Gastroesophageal sphincter (tissue), 4 donors: ENCODE measurements around the gene RILPL2. TPM values are rescaled to one million over a fixed set of nuclear protein-coding genes. Genes with fewer than 3 reads are reported as not detected.
"Not testable (repeated sequence)": the region's sequence is repeated elsewhere in the genome, so short reads cannot be mapped to it uniquely, and the experiment has no call there.

ENCODE experiments used
- ATAC-seq: fragments of 150-250 bp; one replicate; pipeline ENCODE4 v1.9.1; 2016; ENCODE audit warnings: mild to moderate bottlenecking, moderate library complexity
- H3K27ac ChIP-seq, 4 donors: fragments of 200-600 bp; sonication (generic) in 3 of 4; 1 replicate in 3 of 4; 2 replicates in 1 of 4; pipeline ENCODE4 v1.5.1; 2016 to 2019
- H3K27me3 ChIP-seq: fragments of 200-600 bp; sonication (generic); one replicate; pipeline ENCODE4 v1.5.1; 2019
- H3K36me3 ChIP-seq, 2 donors: fragments of 200-600 bp; sonication (generic); one replicate each; pipeline ENCODE4 v1.5.1; 2019; ENCODE audit warnings: control low read depth in 1 of 2
- H3K4me1 ChIP-seq, 3 donors: fragments of 200-600 bp; sonication (generic); 1 replicate in 2 of 3; 2 replicates in 1 of 3; pipeline ENCODE4 v1.5.1; 2016 to 2019; ENCODE audit warnings: control low read depth in 2 of 3
- H3K4me3 ChIP-seq, 2 donors: fragments of 200-600 bp; sonication (generic); one replicate each; pipeline ENCODE4 v1.5.1; 2019; ENCODE audit warnings: mild to moderate bottlenecking in 1 of 2, moderate library complexity in 1 of 2
- H3K9me3 ChIP-seq, 3 donors: fragments of 200-600 bp; sonication (generic); one replicate each; pipeline ENCODE4 v1.5.1; 2017 to 2019; ENCODE audit warnings: control low read depth in 2 of 3
- EP300 ChIP-seq: sonication (generic); formaldehyde crosslinking; IDR thresholded peaks from one replicate; pipeline ENCODE4 v1.6.1; 2017; ENCODE audit warnings: antibody characterized with exemption, mild to moderate bottlenecking
- POLR2A ChIP-seq, 2 donors: fragments of 450-650 bp; IDR thresholded peaks; one replicate each; pipeline ENCODE4 v1.6.1; 2017; ENCODE audit warnings: antibody characterized with exemption in 2 of 2, mild to moderate bottlenecking in 2 of 2, moderate library complexity in 1 of 2
- POLR2AphosphoS5 ChIP-seq: sonication (generic); formaldehyde crosslinking; IDR thresholded peaks from one replicate; pipeline ENCODE4 v1.6.1; 2017; ENCODE audit warnings: antibody characterized with exemption
- WGBS, 2 donors: methylation state at CpG; one replicate each; pipeline ENCODE4 v1.1.5; 2018; ENCODE audit warnings: low coverage in 1 of 2; 5-methylcytosine and 5-hydroxymethylcytosine counted together
- total RNA-seq, 4 donors: library from RNA; depleted of rRNA; stranded (reverse); fragments of >200 nt; gene quantifications; one replicate each; pipeline ENCODE4 v1.1.0, GENCODE V29; 2016
- TF ChIP-seq, protein P1 (sequence below), 4 experiments: fragments of 200-600 bp in 2 of 4; fragments of 450-650 bp in 2 of 4; sonication (generic) in 1 of 4; IDR thresholded peaks; one replicate each; pipeline ENCODE4 v1.5.1; 2017 to 2019; ENCODE audit warnings: antibody characterized with exemption in 4 of 4, mild to moderate bottlenecking in 2 of 4, moderate library complexity in 2 of 4

RILPL2 gene
- total RNA-seq, 4 donors from 2014 or later, result 6.2 to 9.2 (median 7.9) TPM

GRCh38 chr12:123388177-123388950 lies 48.1 kb downstream of the RILPL2 start:
- peak; percentile 75 for ATAC-seq
- Histone ChIP-seq H3K4me1 (peaks cover 0 to 66% (median 32%) of the 10 kb centered on the region in 3 donors), H3K4me3 (peak overlapping the region; percentile 34 to 71), H3K27me3 (no peaks in the 10 kb centered on the region), H3K9me3 (no peaks in the 10 kb centered on the region), H3K27ac (peak overlapping the region; percentile 84 to 95 (median 93)), H3K36me3 (peaks cover 0 to 28% of the 10 kb centered on the region in 2 donors)
- WGBS, 2 donors, result 0% methylated on average over 4 of the region's 52 CpGs; no CpG with 5 or more reads in 1 of the 2 donors
- TF ChIP-seq POLR2AphosphoS5 (peak; percentile 19), EP300 (no peak)
- TF ChIP-seq, protein P1, sequence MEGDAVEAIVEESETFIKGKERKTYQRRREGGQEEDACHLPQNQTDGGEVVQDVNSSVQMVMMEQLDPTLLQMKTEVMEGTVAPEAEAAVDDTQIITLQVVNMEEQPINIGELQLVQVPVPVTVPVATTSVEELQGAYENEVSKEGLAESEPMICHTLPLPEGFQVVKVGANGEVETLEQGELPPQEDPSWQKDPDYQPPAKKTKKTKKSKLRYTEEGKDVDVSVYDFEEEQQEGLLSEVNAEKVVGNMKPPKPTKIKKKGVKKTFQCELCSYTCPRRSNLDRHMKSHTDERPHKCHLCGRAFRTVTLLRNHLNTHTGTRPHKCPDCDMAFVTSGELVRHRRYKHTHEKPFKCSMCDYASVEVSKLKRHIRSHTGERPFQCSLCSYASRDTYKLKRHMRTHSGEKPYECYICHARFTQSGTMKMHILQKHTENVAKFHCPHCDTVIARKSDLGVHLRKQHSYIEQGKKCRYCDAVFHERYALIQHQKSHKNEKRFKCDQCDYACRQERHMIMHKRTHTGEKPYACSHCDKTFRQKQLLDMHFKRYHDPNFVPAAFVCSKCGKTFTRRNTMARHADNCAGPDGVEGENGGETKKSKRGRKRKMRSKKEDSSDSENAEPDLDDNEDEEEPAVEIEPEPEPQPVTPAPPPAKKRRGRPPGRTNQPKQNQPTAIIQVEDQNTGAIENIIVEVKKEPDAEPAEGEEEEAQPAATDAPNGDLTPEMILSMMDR (IDR thresholded peaks at IDR 0.05), result peak in 1 of 4 experiments; percentile 42

GRCh38 chr12:123387508-123388176 lies 48.8 kb downstream of the RILPL2 start:
- TF ChIP-seq EP300 (no peak), POLR2AphosphoS5 (no peak), POLR2A (IDR thresholded peaks at IDR 0.05) (no peak)
- TF ChIP-seq, protein P1 (IDR thresholded peaks at IDR 0.05), result no peak
- 62 to 80% methylated on average over 3 to 4 of the region's 8 CpGs for WGBS, 2 donors
- no peak for ATAC-seq

GRCh38 chr12:123385536-123385935 lies 50.9 kb downstream of the RILPL2 start:
- H3K9me3 ChIP-seq, H3K36me3 ChIP-seq, H3K27ac ChIP-seq, H3K27me3 ChIP-seq, H3K4me3 ChIP-seq, ATAC-seq: not testable (repeated sequence)
- H3K4me1 ChIP-seq, result peaks cover 0 to 46% (median 15%) of the 10 kb centered on the region in 3 donors
- 90 to 100% methylated on average over 3 to 9 of the region's 9 CpGs for WGBS, 2 donors

More at GRCh38 chr12:123387508-123388176, 48.8 kb downstream of the RILPL2 start:
- Histone ChIP-seq H3K27me3 (no peaks in the 10 kb centered on the region), H3K36me3 (peaks cover 0 to 21% of the 10 kb centered on the region in 2 donors), H3K4me1 (peaks cover 0 to 66% (median 32%) of the 10 kb centered on the region in 3 donors), H3K27ac (peak overlapping the region; percentile 84 to 95 (median 93)), H3K4me3 (peak overlapping the region in 1 of 2 donors; percentile 71), H3K9me3 (no peaks in the 10 kb centered on the region)

- WGBS, 2 donors, result 0 to 11% methylated on average over 1 of the region's 1 CpG
- Histone ChIP-seq H3K4me1 (peaks cover 0 to 40% (median 10%) of the 10 kb centered on the region in 3 donors), H3K27ac (peak overlapping the region in 2 of 4 donors; percentile 88), H3K9me3 (no peaks in the 10 kb centered on the region), H3K36me3 (no peaks in the 10 kb centered on the region), H3K4me3 (peak overlapping the region; percentile 73 to 74), H3K27me3 (no peaks in the 10 kb centered on the region)
- TF ChIP-seq POLR2A (IDR thresholded peaks at IDR 0.05) (no peak), POLR2AphosphoS5 (no peak), EP300 (no peak)
- TF ChIP-seq, protein P1 (IDR thresholded peaks at IDR 0.05), result no peak
- no peak for ATAC-seq
These were observed 51.5 kb downstream of the RILPL2 start for GRCh38 chr12:123384994-123385376.

DNA sequence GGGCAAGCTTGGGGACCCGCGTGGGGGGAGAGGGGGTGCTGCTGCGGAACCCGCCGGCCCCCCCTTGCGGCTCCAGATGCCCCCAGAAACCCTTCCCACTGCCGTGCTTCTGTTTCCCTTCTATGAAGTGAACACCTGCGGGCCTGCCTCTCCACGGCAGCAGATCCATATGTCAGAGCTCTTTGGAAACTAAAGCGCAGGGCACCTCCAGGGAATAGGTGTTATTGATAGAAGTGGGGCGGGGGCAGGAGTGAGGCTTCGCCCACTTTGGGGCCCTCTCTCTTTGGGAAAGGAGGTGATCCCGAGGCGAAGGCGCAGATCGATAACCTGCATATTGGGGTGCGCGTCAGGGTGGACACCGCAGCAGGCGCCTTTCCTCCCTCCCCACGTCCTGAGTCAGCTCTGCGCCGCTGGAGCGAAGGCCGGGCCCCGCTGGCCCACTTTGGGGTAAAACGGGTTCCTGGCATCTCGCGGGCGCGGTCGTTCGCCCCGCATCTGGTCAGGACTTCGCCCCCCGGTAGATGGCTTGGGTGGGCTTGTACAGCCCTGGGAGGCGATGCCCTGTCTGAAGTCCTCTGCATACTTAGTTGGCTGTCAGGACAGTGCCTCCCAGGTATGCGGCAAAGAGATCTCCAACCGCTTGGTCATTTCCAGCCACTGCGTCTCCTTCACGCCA lies 52.0 kb downstream of the RILPL2 start:
- Histone ChIP-seq H3K9me3 (no peaks in the 10 kb centered on the region), H3K4me1 (peaks cover 0 to 35% (median 8%) of the 10 kb centered on the region in 3 donors), H3K27ac (peak overlapping the region; percentile 60 to 94 (median 88)), H3K4me3 (peak overlapping the region; percentile 73 to 74), H3K27me3 (no peaks in the 10 kb centered on the region), H3K36me3 (no peaks in the 10 kb centered on the region)
- TF ChIP-seq POLR2AphosphoS5, result no peak
- TF ChIP-seq EP300, result no peak
- TF ChIP-seq POLR2A (IDR thresholded peaks at IDR 0.05), result no peak
- TF ChIP-seq, protein P1 (IDR thresholded peaks at IDR 0.05), result no peak
- 0 to 3% methylated on average over 5 of the region's 41 CpGs for WGBS, 2 donors
- ATAC-seq, result no peak
